Transverse colon (tissue), 3 donors: Measurements from ENCODE around the gene FARP1.

ENCODE experiments used
- CTCF ChIP-seq, 5 experiments: fragments of 200-600 bp in 3 of 5; fragments of 450-650 bp in 2 of 5; sonication (generic) in 3 of 5; IDR thresholded peaks; 1 replicate in 2 of 5; 2 replicates in 3 of 5; pipeline ENCODE4 v1.5.1; 2016 to 2017; ENCODE audit warnings: antibody characterized with exemption in 5 of 5, inconsistent platforms in 3 of 5, mild to moderate bottlenecking in 2 of 5, moderate library complexity in 1 of 5
- POLR2A ChIP-seq: fragments of 450-650 bp; IDR thresholded peaks from one replicate; pipeline ENCODE4 v1.6.1; 2016; ENCODE audit warnings: antibody characterized with exemption, mild to moderate bottlenecking, moderate library complexity

GRCh38 chr13:98374750-98375149 is 231.9 kb downstream of the FARP1 start:
- no peak for TF ChIP-seq POLR2A
- no peak for TF ChIP-seq CTCF (IDR thresholded peaks at IDR 0.05)
